ENCODE results near the gene STXBP2. TPM values are rescaled to one million over a fixed set of nuclear protein-coding genes. Genes with fewer than 3 reads are reported as not detected.

Gene STXBP2
- total RNA-seq, 1 experiment from 2014 or later = 14.5 TPM

DNA sequence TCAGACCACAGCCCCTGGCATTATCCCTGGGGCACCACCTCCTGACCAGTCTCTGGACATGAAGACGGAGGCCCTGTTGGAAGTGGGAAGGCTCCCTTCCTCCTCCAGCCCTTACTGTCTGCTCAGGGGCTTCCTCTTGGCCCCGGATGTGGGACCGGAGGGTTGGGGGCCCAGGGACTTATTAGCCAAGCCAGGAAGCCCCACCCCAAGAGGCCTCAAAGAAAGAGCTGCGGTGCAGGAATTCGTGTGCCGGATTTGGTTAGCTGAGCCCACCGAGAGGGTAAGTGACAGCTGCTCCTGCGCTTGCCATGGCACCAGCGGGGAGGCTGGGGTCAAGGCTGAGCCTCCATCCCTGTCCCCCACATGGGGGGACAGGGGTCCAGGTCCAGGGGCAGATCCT, 31.9 kb downstream of the STXBP2 start, which contains the start of gene RETN:
Gene RETN (plus strand): TSS at position 208 of the 400 bp plus-strand sequence. CDS start 278 bp downstream, outside the sequence.
- DNase-seq (ENCODE audit: low read depth) = no peak
- in situ Hi-C loops (cut with HindIII; ENCODE audit: low pct_unique_long_range_greater_than_20kb, low sequenced_read_pairs) = no loop called here

- in situ Hi-C loops (cut with HindIII; ENCODE audit: low pct_unique_long_range_greater_than_20kb, low sequenced_read_pairs) = no loop called here
- no peak for DNase-seq (ENCODE audit: low read depth)
These were observed 32.7 kb downstream of the STXBP2 start for GRCh38 chr19:7669641-7670040.

- in situ Hi-C loops (cut with HindIII; ENCODE audit: low pct_unique_long_range_greater_than_20kb, low sequenced_read_pairs) = no loop called here
- DNase-seq (ENCODE audit: low read depth) = no peak
These were observed 33.4 kb downstream of the STXBP2 start for GRCh38 chr19:7670150-7670783.

DNA sequence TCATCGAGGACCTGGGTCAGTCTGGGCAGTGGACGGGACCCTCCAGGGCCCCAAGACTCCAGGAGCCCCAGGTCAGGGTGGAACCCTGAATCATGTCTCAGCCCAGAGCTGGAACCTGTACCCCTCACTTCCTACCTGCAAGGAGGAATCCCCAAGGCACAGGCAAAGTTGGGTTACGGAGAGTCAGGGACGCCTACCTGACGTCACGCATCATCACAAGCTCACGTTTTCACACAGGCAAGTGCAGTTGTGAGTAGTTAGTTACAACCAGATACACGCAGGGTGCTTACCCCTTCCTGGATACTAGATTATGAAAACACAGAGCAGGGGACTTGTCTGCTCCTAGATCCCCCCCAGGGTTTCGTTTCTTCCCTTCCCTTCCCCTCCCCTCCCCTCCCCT, 33.9 kb downstream of the STXBP2 start:
- no peak for DNase-seq (ENCODE audit: low read depth)
- in situ Hi-C loops (cut with HindIII; ENCODE audit: low pct_unique_long_range_greater_than_20kb, low sequenced_read_pairs) = no loop called here

DNA sequence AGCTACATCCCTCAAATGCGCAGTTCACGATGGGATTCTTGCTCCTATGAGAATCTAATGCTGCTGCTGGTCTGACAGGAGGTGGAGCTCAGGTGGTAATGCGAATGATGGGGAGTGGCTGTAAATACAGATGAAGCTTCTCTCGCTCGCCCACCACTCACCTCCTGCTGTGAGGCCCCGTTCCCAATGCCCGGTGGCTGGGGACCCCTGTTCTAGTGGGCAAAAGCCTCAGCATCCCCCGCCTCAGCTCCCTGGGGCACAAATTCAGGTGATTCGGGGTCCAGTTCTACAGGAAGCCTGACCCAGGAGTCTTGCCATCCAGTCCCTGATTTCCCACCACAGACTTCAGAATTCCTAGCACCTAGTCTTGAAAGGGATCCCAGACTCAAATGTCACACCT, 35.6 kb downstream of the STXBP2 start:
- in situ Hi-C loops (cut with HindIII; ENCODE audit: low pct_unique_long_range_greater_than_20kb, low sequenced_read_pairs) = no loop called here
- DNase-seq (ENCODE audit: low read depth) = no peak

DNA sequence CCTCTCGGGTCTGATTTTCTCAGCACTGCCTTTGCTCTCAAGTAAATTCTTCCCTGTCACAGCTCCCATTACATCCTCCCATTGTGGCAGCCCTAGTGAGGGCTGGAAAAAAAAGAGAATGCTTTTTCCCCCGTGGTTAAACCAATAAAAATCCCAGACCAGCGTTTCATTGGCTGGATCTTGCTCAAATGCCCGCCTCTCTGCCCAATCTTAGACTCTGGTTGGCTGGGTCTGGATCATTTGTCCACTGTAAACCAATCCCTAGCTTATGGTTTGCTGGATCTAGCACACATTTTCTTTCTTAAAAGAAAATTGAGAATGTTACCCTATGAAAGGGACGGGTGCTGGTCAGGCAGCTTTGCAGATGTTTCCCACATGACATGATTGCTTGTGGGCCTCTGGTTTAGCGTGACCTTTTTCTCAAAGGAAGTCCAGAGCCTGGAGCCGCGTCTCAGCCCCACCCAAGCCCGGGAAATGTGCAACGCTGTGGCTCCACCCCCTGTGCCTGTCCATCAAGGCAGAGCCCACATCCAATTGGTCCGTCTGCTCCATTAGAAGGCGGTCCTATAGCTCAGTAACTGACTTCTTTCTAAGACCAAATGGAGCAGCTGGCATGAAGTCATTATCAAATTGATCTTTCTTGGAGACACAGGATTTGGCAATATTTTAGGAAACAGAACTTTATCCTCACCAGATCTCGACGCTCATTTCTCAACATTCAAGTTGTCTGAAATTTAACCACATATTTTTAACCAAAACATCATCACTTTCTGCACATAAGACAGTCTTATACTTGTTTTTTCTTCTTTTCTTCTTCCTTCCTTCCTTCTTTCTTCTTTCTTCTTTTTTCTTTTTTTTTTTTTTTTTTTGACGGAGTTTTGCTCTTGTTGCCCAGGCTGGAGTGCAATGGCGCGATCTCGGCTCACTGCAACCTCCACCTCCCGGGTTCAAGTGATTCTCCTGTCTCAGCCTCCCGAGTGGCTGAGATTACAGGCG, 37.4 kb downstream of the STXBP2 start:
- in situ Hi-C loops (cut with HindIII; ENCODE audit: low pct_unique_long_range_greater_than_20kb, low sequenced_read_pairs) = no loop called here
- peak; percentile 50 for DNase-seq (ENCODE audit: low read depth)

DNA sequence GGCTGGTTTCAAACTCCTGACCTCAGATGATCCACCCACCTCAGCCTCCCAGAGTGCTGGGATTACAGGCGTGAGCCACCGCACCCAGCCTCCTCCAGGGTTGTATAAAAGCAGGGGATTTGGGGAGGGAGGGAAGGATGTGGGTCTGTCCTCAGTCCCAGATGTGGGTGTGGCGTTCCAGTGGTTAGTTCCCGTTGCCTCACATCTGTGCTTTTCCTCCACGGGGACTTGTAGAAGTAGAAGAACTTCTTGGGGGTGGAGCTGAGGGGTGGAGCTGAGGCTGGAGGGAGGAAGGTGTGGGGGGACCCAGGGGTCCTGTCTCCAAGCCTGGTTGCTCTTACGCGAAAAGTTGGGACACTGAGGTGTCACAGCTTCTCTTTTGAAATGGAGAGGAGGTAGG, 39.5 kb downstream of the STXBP2 start:
- no peak for DNase-seq (ENCODE audit: low read depth)
- in situ Hi-C loops (cut with HindIII; ENCODE audit: low pct_unique_long_range_greater_than_20kb, low sequenced_read_pairs) = no loop called here

- DNase-seq (ENCODE audit: low read depth) = no peak
- in situ Hi-C loops (cut with HindIII; ENCODE audit: low pct_unique_long_range_greater_than_20kb, low sequenced_read_pairs) = no loop called here
These were observed 39.9 kb downstream of the STXBP2 start, which contains the start of gene MCEMP1 for GRCh38 chr19:7676854-7677253. MCEMP1 (plus strand) TSS chr19:7677090; CDS start chr19:7677121, 31 bp downstream.

DNA sequence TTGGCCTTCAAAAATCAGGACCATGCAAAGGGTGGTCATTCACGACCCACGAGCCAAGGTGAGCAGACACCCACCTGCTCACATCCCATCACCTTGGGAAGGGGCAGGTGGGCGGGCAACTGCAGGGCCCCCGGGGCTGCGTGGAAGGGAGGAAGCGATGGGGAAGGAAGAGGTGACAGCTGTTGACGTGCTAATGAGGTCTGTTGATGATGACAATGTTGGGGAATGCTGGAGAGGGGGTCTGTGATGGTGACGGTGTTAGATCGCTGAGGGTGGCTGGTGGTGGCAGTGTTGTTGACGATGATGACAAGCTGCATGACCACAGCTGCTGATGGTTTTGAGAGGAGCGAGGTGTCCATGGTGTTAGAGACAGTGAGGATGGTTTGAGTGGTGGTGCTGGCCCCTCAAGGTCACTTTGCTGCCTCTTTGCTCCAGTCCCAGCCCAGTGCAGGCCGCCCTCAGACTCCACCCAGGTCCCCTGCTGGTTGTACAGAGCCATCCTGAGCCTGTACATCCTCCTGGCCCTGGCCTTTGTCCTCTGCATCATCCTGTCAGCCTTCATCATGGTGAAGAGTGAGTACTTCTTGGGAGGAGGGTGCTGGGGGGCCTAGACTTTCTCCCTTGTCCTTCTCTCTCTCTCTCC, 40.9 kb downstream of the STXBP2 start:
- in situ Hi-C loops (cut with HindIII; ENCODE audit: low pct_unique_long_range_greater_than_20kb, low sequenced_read_pairs) = no loop called here
- DNase-seq (ENCODE audit: low read depth) = no peak

DNA sequence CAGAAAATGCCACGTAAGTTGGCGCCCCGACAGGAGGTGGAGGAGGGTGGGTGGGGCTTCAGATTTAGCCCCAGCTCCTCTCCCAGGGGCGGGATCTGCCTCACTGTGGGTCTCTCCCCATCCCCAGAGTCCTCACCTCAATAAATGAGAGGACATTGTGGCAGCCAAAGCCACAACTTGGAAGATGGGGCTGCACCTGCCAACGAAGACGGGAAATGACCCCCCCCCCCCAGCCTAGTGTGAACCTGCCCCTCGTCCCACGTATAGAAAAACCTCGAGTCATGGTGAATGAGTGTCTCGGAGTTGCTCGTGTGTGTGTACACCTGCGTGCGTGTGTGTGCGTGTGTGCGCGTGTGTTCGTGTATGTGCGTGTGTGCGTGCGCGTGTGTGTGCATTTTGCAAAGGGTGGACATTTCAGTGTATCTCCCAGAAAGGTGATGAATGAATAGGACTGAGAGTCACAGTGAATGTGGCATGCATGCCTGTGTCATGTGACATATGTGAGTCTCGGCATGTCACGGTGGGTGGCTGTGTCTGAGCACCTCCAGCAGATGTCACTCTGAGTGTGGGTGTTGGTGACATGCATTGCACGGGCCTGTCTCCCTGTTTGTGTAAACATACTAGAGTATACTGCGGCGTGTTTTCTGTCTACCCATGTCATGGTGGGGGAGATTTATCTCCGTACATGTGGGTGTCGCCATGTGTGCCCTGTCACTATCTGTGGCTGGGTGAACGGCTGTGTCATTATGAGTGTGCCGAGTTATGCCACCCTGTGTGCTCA, 42.3 kb downstream of the STXBP2 start:
- DNase-seq (ENCODE audit: low read depth) = no peak
- in situ Hi-C loops (cut with HindIII; ENCODE audit: low pct_unique_long_range_greater_than_20kb, low sequenced_read_pairs) = no loop called here

GRCh38 chr19:7679771-7680605, 43.1 kb downstream of the STXBP2 start:
- no peak for DNase-seq (ENCODE audit: low read depth)
- in situ Hi-C loops (cut with HindIII; ENCODE audit: low pct_unique_long_range_greater_than_20kb, low sequenced_read_pairs) = no loop called here

GRCh38 chr19:7680606-7681339, 43.9 kb downstream of the STXBP2 start, which contains the start of gene TRAPPC5:
TRAPPC5 (plus strand) TSS chr19:7680833; CDS start chr19:7682254, 1,421 bp downstream.
- in situ Hi-C loops (cut with HindIII; ENCODE audit: low pct_unique_long_range_greater_than_20kb, low sequenced_read_pairs) = no loop called here
- DNase-seq (ENCODE audit: low read depth) = peak; percentile 49

DNA sequence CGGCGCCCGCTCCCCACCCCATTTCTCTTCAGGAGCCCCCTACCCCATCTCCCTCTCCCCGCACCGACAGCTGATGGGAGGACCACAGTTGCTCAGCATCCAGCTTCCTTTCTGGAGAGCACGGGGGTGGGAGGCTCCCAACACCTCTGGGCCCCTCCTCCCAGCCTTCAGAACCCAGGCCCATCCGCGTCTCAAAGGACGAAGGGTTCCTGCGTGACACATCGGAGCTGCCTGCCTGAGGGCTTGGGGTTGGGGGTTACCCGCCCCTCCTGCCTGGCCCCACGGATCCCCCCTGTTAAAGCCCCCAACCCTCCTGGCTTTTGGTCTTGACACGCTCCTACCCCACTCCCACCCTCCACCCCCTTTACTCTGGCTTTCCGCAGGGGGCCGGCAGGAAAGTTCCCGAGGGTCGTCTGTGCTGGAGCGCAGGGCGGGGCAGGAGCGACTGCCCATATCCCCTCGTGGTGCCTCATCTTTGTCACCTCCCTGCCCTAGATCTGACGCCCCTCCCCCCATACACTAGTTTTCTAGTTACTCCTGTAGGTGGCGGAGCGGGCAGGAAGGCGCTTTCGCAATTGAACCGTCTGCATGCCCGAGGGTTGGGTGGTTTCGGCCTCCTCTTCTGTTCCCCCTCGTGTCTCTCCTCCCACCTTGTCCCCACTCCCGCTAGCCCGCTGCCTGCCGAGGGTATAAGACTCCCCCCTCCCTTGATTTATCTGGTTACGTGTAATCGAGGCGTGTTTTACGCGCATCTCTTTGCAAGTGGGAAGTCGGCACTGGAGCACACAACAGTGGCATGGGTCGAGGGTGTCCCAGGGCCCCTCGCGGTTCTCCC, 44.6 kb downstream of the STXBP2 start:
- peak; percentile 31 for DNase-seq (ENCODE audit: low read depth)
- in situ Hi-C loops (cut with HindIII; ENCODE audit: low pct_unique_long_range_greater_than_20kb, low sequenced_read_pairs) = no loop called here

DNA sequence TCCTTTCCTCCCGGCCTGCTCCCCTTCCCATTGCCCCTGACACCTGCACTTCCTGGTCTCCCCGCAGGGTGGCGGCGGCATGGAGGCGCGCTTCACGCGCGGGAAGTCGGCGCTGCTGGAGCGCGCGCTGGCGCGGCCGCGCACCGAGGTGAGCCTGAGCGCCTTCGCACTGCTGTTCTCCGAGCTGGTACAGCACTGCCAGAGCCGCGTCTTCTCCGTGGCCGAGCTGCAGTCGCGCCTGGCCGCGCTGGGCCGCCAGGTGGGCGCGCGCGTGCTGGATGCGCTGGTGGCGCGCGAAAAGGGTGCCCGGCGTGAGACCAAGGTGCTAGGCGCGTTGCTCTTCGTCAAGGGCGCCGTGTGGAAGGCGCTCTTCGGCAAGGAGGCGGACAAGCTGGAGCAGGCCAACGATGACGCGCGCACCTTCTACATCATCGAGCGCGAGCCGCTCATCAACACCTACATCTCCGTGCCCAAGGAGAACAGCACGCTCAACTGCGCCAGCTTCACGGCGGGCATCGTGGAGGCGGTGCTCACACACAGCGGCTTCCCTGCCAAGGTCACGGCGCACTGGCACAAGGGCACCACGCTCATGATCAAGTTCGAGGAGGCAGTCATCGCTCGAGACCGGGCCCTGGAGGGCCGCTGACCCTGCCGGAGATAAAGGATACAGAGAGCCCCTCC, 45.4 kb downstream of the STXBP2 start:
- DNase-seq (ENCODE audit: low read depth) = no peak
- in situ Hi-C loops (cut with HindIII; ENCODE audit: low pct_unique_long_range_greater_than_20kb, low sequenced_read_pairs) = no loop called here

Measured in Caki2 (cell line).